Lung microvascular endothelial cell (primary cell): Measurements from ENCODE around the gene BAG5. TPM values are rescaled to one million over a fixed set of nuclear protein-coding genes. Genes with fewer than 3 reads are reported as not detected.
"Not testable (repeated sequence)": the region's sequence is repeated elsewhere in the genome, so short reads cannot be mapped to it uniquely, and the experiment has no call there.

Source experiments
- DNase-seq, 2 donors: peaks; one replicate each; pipeline versions ENCODE4 v3.0.0 to v3.0.0-alpha.2; 2010; ENCODE audit warnings: low read depth in 2 of 2
- total RNA-seq: library from RNA; depleted of rRNA; stranded (reverse); fragments of >200 nt; gene quantifications from 2 replicates; pipeline ENCODE4 v1.2.1, GENCODE V29; 2014

The BAG5 gene
- total RNA-seq, 1 donor from 2014 or later, result 25.4 TPM

- no peak for DNase-seq
Measured at GRCh38 chr14:103535081-103535890, 27.2 kb downstream of the BAG5 start.

GRCh38 chr14:103534576-103535061, 27.8 kb downstream of the BAG5 start:
- no peak for DNase-seq

- DNase-seq, result no peak
Measured at GRCh38 chr14:103533999-103534575, 28.4 kb downstream of the BAG5 start.

GRCh38 chr14:103533137-103533998, 29.1 kb downstream of the BAG5 start:
- DNase-seq, result no peak

GRCh38 chr14:103532216-103533136, 30.0 kb downstream of the BAG5 start:
- DNase-seq, result no peak

- no peak for DNase-seq
Measured at GRCh38 chr14:103531421-103532215, 30.8 kb downstream of the BAG5 start.

- no peak for DNase-seq
Measured at GRCh38 chr14:103530831-103531230, 31.6 kb downstream of the BAG5 start.

- DNase-seq, result peak; percentile 40 to 42
Measured at GRCh38 chr14:103530390-103530789, 32.1 kb downstream of the BAG5 start.

- DNase-seq, result no peak
Measured at GRCh38 chr14:103529383-103530365, 32.8 kb downstream of the BAG5 start.

- DNase-seq, result peak; percentile 70 to 81
Measured at GRCh38 chr14:103528587-103529382, 33.7 kb downstream of the BAG5 start, which contains the start of gene TRMT61A. TSS of gene TRMT61A (plus strand) at chr14:103529196. CDS start at chr14:103529979, 783 bp downstream.

GRCh38 chr14:103528146-103528586, 34.3 kb downstream of the BAG5 start:
- no peak for DNase-seq

GRCh38 chr14:103527408-103528145, 34.9 kb downstream of the BAG5 start:
- DNase-seq, result no peak

- no peak for DNase-seq
Measured at GRCh38 chr14:103526914-103527248, 35.6 kb downstream of the BAG5 start.

GRCh38 chr14:103526247-103526913, 36.1 kb downstream of the BAG5 start:
- no peak for DNase-seq

GRCh38 chr14:103525430-103526246, 36.8 kb downstream of the BAG5 start:
- DNase-seq, result not testable (repeated sequence)
